SK-N-SH (cell line): Measurements from ENCODE around the gene FMO5. TPM values are rescaled to one million over a fixed set of nuclear protein-coding genes. Genes with fewer than 3 reads are reported as not detected.

Experiments
- CTCF ChIA-PET: fragments of 300-600, 350-600 bp; formaldehyde crosslinking; extraction: SDS; loops from one replicate; lab custom pipeline; 2021; lab: Yijun Ruan, JAX
- POLR2A ChIA-PET: fragments of 350-600 bp; sonication (Branson Sonifier 250); formaldehyde crosslinking; extraction: SDS; loops from one replicate; lab custom pipeline; 2020; ENCODE audit warnings: antibody characterized with exemption, inconsistent platforms; lab: Yijun Ruan, JAX
- DNase-seq: peaks from one replicate; pipeline ENCODE4 v3.0.0; 2012
- H2AFZ ChIP-seq: fragments of 200-600 bp; sonication (generic); 2 replicates; pipeline ENCODE4 v1.8.1; 2016; ENCODE audit warnings: antibody characterized with exemption, mild to moderate bottlenecking, low read depth
- H3F3A ChIP-seq: fragments of 200-600 bp; sonication (generic); replicated peaks from 2 replicates; pipeline ENCODE3; 2016; ENCODE audit warnings: antibody characterized with exemption, mild to moderate bottlenecking; ENCODE audit not compliant: insufficient read depth
- H3K27ac ChIP-seq, 2 experiments: fragments of 200-500 bp in 1 of 2; fragments of 200-600 bp in 1 of 2; sonication (Bioruptor generic) in 1 of 2; sonication (generic), shearing (Covaris generic) in 1 of 2; 2 replicates each; pipeline versions ENCODE4 v1.5.1 to v1.6.1; 2014 to 2016; ENCODE audit warnings: low read depth in 2 of 2, inconsistent platforms in 1 of 2, low read length in 1 of 2, mild to moderate bottlenecking in 1 of 2, mixed read lengths in 1 of 2
- H3K27me3 ChIP-seq: fragments of 200-600 bp; sonication (generic), shearing (Covaris generic); 2 replicates; pipeline ENCODE4 v1.6.1; 2016; ENCODE audit warnings: mixed run types; ENCODE audit not compliant: insufficient read depth
- H3K36me3 ChIP-seq, 2 experiments: fragments of 200-500 bp in 1 of 2; fragments of 200-600 bp in 1 of 2; sonication (Bioruptor generic) in 1 of 2; sonication (generic) in 1 of 2; replicated peaks in 1 of 2; 2 replicates each; pipeline versions ENCODE3 to v1.5.1; 2014 to 2016; ENCODE audit warnings: low read length in 1 of 2, mild to moderate bottlenecking in 1 of 2; ENCODE audit not compliant: insufficient read depth in 2 of 2, control insufficient read depth in 1 of 2
- H3K4me1 ChIP-seq, 2 experiments: fragments of 200-500 bp in 1 of 2; fragments of 200-600 bp in 1 of 2; sonication (Bioruptor generic) in 1 of 2; sonication (generic), shearing (Covaris generic) in 1 of 2; 2 replicates each; pipeline versions ENCODE4 v1.5.1 to v1.6.1; 2014 to 2016; ENCODE audit warnings: low read depth in 1 of 2, low read length in 1 of 2, mixed run types in 1 of 2; ENCODE audit not compliant: insufficient read depth in 2 of 2, control insufficient read depth in 1 of 2
- H3K4me2 ChIP-seq: fragments of 200-600 bp; sonication (generic), shearing (Covaris generic); 2 replicates; pipeline ENCODE4 v1.6.1; 2017; ENCODE audit warnings: mixed run types
- H3K4me3 ChIP-seq, 2 experiments: fragments of 200-500 bp in 1 of 2; fragments of 200-600 bp in 1 of 2; sonication (Bioruptor generic) in 1 of 2; sonication (generic), shearing (Covaris generic) in 1 of 2; 2 replicates each; pipeline versions ENCODE4 v1.5.1 to v1.8.1; 2014 to 2016; ENCODE audit warnings: low read depth in 2 of 2, inconsistent platforms in 1 of 2, low read length in 1 of 2, mild to moderate bottlenecking in 1 of 2, mixed read lengths in 1 of 2, moderate library complexity in 1 of 2
- H3K79me2 ChIP-seq: fragments of 200-600 bp; sonication (generic); 2 replicates; pipeline ENCODE4 v1.8.1; 2017; ENCODE audit warnings: mild to moderate bottlenecking; ENCODE audit not compliant: insufficient read depth
- H3K9ac ChIP-seq: fragments of 200-600 bp; sonication (generic); 2 replicates; pipeline ENCODE4 v1.6.1; 2017; ENCODE audit warnings: mixed run types
- H3K9me2 ChIP-seq: fragments of 200-600 bp; sonication (generic); 2 replicates; pipeline ENCODE4 v1.6.1; 2017; ENCODE audit warnings: mixed run types
- H3K9me3 ChIP-seq: fragments of 200-600 bp; sonication (generic); 2 replicates; pipeline ENCODE4 v1.6.1; 2017; ENCODE audit warnings: mixed run types, mild to moderate bottlenecking, moderate library complexity
- H4K20me1 ChIP-seq: fragments of 200-600 bp; sonication (generic); 2 replicates; pipeline ENCODE4 v1.6.1; 2017; ENCODE audit warnings: mild to moderate bottlenecking, mixed run types; ENCODE audit not compliant: insufficient read depth
- ELF1 ChIP-seq: IDR thresholded peaks from 2 replicates; pipeline ENCODE4 v1.4.0; 2012
- EP300 ChIP-seq, 2 experiments: IDR thresholded peaks; 2 replicates each; pipeline versions ENCODE4 v1.4.0 to v1.6.1; 2012; ENCODE audit warnings: borderline replicate concordance in 1 of 2, low read depth in 1 of 2, low read length in 1 of 2
- EZH2phosphoT487 ChIP-seq: fragments of 200-600 bp; sonication (generic); IDR thresholded peaks from 2 replicates; pipeline ENCODE4 v1.6.1; 2017; ENCODE audit warnings: low read depth, mixed run types, mild to moderate bottlenecking, antibody characterized with exemption, moderate library complexity, borderline replicate concordance
- GABPA ChIP-seq: IDR thresholded peaks from 2 replicates; pipeline ENCODE4 v1.4.0; 2012; ENCODE audit warnings: low read depth, mild to moderate bottlenecking
- GATA2 ChIP-seq: sonication (generic); formaldehyde crosslinking; IDR thresholded peaks from 2 replicates; pipeline ENCODE4 v1.5.0; 2020; ENCODE audit warnings: mild to moderate bottlenecking, missing genetic modification reagents
- JUND ChIP-seq: IDR thresholded peaks from 2 replicates; pipeline ENCODE4 v1.4.0; 2012
- MEF2A ChIP-seq: IDR thresholded peaks from 2 replicates; pipeline ENCODE4 v1.4.0; 2012; ENCODE audit warnings: low read depth, borderline replicate concordance
- RAD21 ChIP-seq: IDR thresholded peaks from 2 replicates; pipeline ENCODE4 v1.6.1; 2012; ENCODE audit warnings: mild to moderate bottlenecking, low read length
- RFX5 ChIP-seq: IDR thresholded peaks from 2 replicates; pipeline ENCODE4 v1.6.1; 2012; ENCODE audit warnings: mild to moderate bottlenecking, improper control_type of control experiment, low read length
- WGBS: methylation state at CpG from one replicate; pipeline ENCODE4 v1.1.6; 2017; ENCODE audit warnings: low lambda C conversion rate; 5-methylcytosine and 5-hydroxymethylcytosine counted together
- polyA plus RNA-seq, 3 experiments: library from polyadenylated mRNA; depleted of rRNA; stranded (reverse); fragments of >200 nt; gene quantifications; 2 replicates each; pipeline ENCODE4 v1.2.3, GENCODE V29; 2012
- TF ChIP-seq, protein P1 (sequence below): fragments of 150-350 bp; IDR thresholded peaks from 2 replicates; pipeline ENCODE4 v1.6.1; 2016; ENCODE audit warnings: mild to moderate bottlenecking, low read depth, low read length
- TF ChIP-seq, protein P2 (sequence below): fragments of 150-350 bp; IDR thresholded peaks from 2 replicates; pipeline ENCODE4 v1.6.1; 2017; ENCODE audit warnings: antibody characterized with exemption, low read length, low read depth, borderline replicate concordance
- TF ChIP-seq, protein P3 (sequence below): IDR thresholded peaks from 2 replicates; pipeline ENCODE4 v1.6.1; 2012; ENCODE audit warnings: mild to moderate bottlenecking, low read depth, low read length, moderate library complexity

The FMO5 gene
- polyA plus RNA-seq, 1 of the 3 experiments (the other 2 are of a cell fraction): 0.30 TPM

DNA sequence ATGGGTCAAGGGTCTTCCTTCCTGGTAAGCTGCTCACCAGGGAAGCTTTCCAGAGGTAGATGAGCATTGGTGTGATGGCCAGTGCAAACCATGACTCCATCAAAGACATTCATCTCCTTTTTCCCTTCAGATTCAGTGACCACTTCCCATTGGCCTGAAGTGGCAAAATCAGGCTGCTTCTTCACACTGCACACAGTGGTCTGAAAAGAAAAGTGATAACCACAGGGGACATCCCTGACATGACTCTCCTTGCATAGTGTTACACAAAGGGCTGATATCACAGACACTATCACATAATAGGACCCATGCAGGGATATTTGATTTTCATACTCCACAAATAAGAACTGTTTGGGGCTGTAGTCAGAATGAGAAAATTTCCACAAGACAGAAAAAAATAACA is 11.9 kb downstream of the FMO5 start (continued):
- TF ChIP-seq, protein P1, sequence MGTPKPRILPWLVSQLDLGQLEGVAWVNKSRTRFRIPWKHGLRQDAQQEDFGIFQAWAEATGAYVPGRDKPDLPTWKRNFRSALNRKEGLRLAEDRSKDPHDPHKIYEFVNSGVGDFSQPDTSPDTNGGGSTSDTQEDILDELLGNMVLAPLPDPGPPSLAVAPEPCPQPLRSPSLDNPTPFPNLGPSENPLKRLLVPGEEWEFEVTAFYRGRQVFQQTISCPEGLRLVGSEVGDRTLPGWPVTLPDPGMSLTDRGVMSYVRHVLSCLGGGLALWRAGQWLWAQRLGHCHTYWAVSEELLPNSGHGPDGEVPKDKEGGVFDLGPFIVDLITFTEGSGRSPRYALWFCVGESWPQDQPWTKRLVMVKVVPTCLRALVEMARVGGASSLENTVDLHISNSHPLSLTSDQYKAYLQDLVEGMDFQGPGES: no peak

DNA sequence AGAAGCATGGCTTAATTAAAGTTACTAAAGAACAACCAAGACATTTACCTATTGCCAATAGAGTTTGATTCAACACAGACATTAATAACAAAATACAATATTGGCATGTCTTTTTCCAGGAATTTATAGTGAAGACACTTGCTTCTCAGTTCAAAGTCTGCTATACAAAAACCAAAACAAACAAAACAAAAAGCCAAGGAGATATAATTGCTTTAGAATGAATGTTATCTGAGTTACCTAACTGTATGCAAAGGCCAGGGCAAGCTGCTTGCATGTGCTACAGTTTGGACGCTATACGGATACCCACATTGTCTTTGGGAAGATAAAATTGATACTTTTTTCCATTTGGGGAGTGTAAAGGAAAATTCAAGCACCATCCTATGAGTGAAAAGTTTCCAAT is 13.6 kb downstream of the FMO5 start:
- no peak for DNase-seq
- TF ChIP-seq RFX5 (no peak), EZH2phosphoT487 (no peak), GATA2 (CRISPR knock-in tag) (no peak), RAD21 (no peak), MEF2A (no peak), JUND (no peak), GABPA (no peak), EP300 (IDR thresholded peaks at IDR 0.05; ENCODE audit: borderline replicate concordance in 1 of 2, low read depth in 1 of 2, low read length in 1 of 2) (no peak), ELF1 (no peak)
- TF ChIP-seq, protein P2, sequence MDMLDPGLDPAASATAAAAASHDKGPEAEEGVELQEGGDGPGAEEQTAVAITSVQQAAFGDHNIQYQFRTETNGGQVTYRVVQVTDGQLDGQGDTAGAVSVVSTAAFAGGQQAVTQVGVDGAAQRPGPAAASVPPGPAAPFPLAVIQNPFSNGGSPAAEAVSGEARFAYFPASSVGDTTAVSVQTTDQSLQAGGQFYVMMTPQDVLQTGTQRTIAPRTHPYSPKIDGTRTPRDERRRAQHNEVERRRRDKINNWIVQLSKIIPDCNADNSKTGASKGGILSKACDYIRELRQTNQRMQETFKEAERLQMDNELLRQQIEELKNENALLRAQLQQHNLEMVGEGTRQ: no peak
- TF ChIP-seq, protein P3, sequence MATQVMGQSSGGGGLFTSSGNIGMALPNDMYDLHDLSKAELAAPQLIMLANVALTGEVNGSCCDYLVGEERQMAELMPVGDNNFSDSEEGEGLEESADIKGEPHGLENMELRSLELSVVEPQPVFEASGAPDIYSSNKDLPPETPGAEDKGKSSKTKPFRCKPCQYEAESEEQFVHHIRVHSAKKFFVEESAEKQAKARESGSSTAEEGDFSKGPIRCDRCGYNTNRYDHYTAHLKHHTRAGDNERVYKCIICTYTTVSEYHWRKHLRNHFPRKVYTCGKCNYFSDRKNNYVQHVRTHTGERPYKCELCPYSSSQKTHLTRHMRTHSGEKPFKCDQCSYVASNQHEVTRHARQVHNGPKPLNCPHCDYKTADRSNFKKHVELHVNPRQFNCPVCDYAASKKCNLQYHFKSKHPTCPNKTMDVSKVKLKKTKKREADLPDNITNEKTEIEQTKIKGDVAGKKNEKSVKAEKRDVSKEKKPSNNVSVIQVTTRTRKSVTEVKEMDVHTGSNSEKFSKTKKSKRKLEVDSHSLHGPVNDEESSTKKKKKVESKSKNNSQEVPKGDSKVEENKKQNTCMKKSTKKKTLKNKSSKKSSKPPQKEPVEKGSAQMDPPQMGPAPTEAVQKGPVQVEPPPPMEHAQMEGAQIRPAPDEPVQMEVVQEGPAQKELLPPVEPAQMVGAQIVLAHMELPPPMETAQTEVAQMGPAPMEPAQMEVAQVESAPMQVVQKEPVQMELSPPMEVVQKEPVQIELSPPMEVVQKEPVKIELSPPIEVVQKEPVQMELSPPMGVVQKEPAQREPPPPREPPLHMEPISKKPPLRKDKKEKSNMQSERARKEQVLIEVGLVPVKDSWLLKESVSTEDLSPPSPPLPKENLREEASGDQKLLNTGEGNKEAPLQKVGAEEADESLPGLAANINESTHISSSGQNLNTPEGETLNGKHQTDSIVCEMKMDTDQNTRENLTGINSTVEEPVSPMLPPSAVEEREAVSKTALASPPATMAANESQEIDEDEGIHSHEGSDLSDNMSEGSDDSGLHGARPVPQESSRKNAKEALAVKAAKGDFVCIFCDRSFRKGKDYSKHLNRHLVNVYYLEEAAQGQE: no peak
- ChIA-PET POLR2A (no interaction called here), CTCF (no interaction called here)
- H3K4me1 ChIP-seq: no peaks in the 10 kb centered on the region; a peak in 1 of 4 replicates
- H3K36me3 ChIP-seq: no peaks in the 10 kb centered on the region
- H2AFZ ChIP-seq: no peak overlapping the region
- H3K4me2 ChIP-seq: no peak overlapping the region
- no peaks in the 10 kb centered on the region for H3K79me2 ChIP-seq
- H3K9ac ChIP-seq: no peak overlapping the region
- H3K27ac ChIP-seq: no peak overlapping the region
- H3K9me2 ChIP-seq: no peaks in the 10 kb centered on the region
- WGBS: 93% methylated on average over 2 of the region's 2 CpGs
- no peak overlapping the region for H3K4me3 ChIP-seq
- no peaks in the 10 kb centered on the region for H3K9me3 ChIP-seq
- no peaks in the 10 kb centered on the region for H3K27me3 ChIP-seq
- H3F3A ChIP-seq: no peaks in the 10 kb centered on the region
- H4K20me1 ChIP-seq: no peaks in the 10 kb centered on the region
